ENCODE data around the gene BRCC3.

DNA sequence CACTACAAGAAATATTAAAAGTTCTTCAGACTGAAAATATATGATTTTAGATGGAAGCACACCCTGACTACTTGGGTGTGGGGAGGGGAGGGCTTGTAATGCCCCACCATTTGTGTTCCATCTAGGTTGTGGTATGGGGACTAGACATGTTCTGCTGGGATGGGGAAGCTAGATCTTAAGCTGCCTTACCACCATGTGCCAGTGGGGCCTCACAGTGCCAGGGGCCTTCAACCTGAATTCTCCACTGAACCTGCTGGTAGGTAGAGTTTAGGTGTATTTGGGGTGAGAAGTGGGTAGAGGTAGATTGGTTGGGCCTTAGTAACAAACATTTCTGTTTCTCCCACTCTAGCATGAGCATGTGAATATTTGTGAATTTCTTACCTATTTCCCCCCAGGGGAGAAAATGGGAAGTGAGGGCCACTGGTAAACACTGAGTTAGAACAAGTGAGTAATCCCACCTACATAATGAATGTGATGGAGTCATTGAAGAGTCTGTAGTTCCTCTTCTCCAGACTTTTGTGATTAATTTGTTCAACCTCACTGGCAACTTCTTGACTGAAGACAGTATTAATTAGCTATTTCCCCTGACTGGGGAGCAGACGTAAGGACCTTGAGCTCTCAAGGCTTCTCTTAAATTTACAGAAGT, 44.0 kb downstream of the BRCC3 start:
- TF ChIP-seq MAX (IDR thresholded peaks at IDR 0.05; ENCODE audit: low read depth, low read length) (no peak), BCL11A (IDR thresholded peaks at IDR 0.05; ENCODE audit: low read depth, low read length) (no peak), USF2 (IDR thresholded peaks at IDR 0.05; ENCODE audit: borderline replicate concordance, low read depth, low read length) (no peak), EZH2 (IDR thresholded peaks at IDR 0.05; ENCODE audit: borderline replicate concordance, control insufficient read depth, low read depth, low read length) (no peak), SUZ12 (IDR thresholded peaks at IDR 0.05; ENCODE audit: unreplicated experiment) (no peak), EP300 (IDR thresholded peaks at IDR 0.05; ENCODE audit: borderline replicate concordance in 1 of 2, control insufficient read depth in 1 of 2, low read depth in 2 of 2, low read length in 2 of 2) (no peak), CTCF (IDR thresholded peaks at IDR 0.05 in 2 of 3, conservative IDR thresholded peaks at IDR 0.05 in 1 of 3; ENCODE audit: control insufficient read depth in 2 of 3, extremely low read depth in 1 of 3, insufficient read depth in 1 of 3, low read depth in 3 of 3, low read length in 3 of 3) (no peak), CREM (IDR thresholded peaks at IDR 0.05; ENCODE audit: low read depth) (no peak), BCL3 (IDR thresholded peaks at IDR 0.05; ENCODE audit: borderline replicate concordance, insufficient read depth, low read depth, low read length, poor library complexity, severe bottlenecking) (no peak)
- TF ChIP-seq, protein P1, sequence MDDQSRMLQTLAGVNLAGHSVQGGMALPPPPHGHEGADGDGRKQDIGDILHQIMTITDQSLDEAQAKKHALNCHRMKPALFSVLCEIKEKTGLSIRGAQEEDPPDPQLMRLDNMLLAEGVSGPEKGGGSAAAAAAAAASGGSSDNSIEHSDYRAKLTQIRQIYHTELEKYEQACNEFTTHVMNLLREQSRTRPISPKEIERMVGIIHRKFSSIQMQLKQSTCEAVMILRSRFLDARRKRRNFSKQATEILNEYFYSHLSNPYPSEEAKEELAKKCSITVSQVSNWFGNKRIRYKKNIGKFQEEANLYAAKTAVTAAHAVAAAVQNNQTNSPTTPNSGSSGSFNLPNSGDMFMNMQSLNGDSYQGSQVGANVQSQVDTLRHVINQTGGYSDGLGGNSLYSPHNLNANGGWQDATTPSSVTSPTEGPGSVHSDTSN (IDR thresholded peaks at IDR 0.05; ENCODE audit: insufficient replicate concordance, low read depth, low read length) = no peak
